K562 (cell line): ENCODE measurements around the gene ZFP36. TPM values are rescaled to one million over a fixed set of nuclear protein-coding genes. Genes with fewer than 3 reads are reported as not detected.

Experiments used
- CBX5 ChIP-seq: IDR thresholded peaks from 2 replicates; pipeline ENCODE4 v1.6.1; 2014; ENCODE audit warnings: low read depth, borderline replicate concordance
- CEBPG ChIP-seq, 3 experiments: fragments of 200-800 bp in 1 of 3; sonication (Bioruptor generic) in 1 of 3; sonication (generic) in 1 of 3; formaldehyde crosslinking in 1 of 3; IDR thresholded peaks in 2 of 3; conservative IDR thresholded peaks in 1 of 3; 2 replicates each; pipeline versions ENCODE4 v1.6.1 to v1.8.0; 2016 to 2022; ENCODE audit warnings: missing compliant biosample characterization in 2 of 3, missing genetic modification characterization in 2 of 3, mild to moderate bottlenecking in 1 of 3, missing genetic modification reagents in 1 of 3
- COPS2 ChIP-seq: fragments of 450-650 bp; conservative IDR thresholded peaks from 2 replicates; pipeline ENCODE4 v1.6.1; 2016; ENCODE audit warnings: mild to moderate bottlenecking, moderate library complexity
- KLF10 ChIP-seq: fragments of 250-450 bp; sonication (Bioruptor Pico); IDR thresholded peaks from 2 replicates; pipeline ENCODE4 v1.6.1; 2021; ENCODE audit warnings: matching md5 sums
- RAD21 ChIP-seq, 2 experiments: fragments of 250-450 bp in 1 of 2; fragments of 450-650 bp in 1 of 2; sonication (Bioruptor Pico) in 1 of 2; formaldehyde crosslinking in 1 of 2; IDR thresholded peaks in 1 of 2; conservative IDR thresholded peaks in 1 of 2; 2 replicates each; pipeline versions ENCODE4 v1.4.0 to v1.8.0; 2020 to 2022; ENCODE audit warnings: mild to moderate bottlenecking in 2 of 2, moderate library complexity in 1 of 2
- RBFOX2 ChIP-seq: fragments of 200-400 bp; formaldehyde crosslinking; IDR thresholded peaks from 2 replicates; pipeline ENCODE4 v1.6.1; 2017; ENCODE audit warnings: low read depth, mild to moderate bottlenecking, low read length, moderate library complexity
- YY1 ChIP-seq, 3 experiments: IDR thresholded peaks; 2 replicates each; pipeline ENCODE4 v1.6.1; 2011; ENCODE audit warnings: low read length in 2 of 3, mild to moderate bottlenecking in 2 of 3, moderate library complexity in 2 of 3, borderline replicate concordance in 1 of 3, control low read depth in 1 of 3, low read depth in 1 of 3; ENCODE audit not compliant: insufficient read depth in 3 of 3, insufficient replicate concordance in 2 of 3, control insufficient read depth in 1 of 3, insufficient read length in 1 of 3; ENCODE audit errors: extremely low read depth in 1 of 3
- ZBTB7A ChIP-seq: IDR thresholded peaks from 2 replicates; pipeline ENCODE4 v1.6.1; 2011; ENCODE audit warnings: low read depth, mild to moderate bottlenecking, low read length, moderate library complexity, borderline replicate concordance; ENCODE audit not compliant: control insufficient read depth
- ZKSCAN1 ChIP-seq: fragments of 150-350 bp; IDR thresholded peaks from 2 replicates; pipeline ENCODE4 v1.6.1; 2016; ENCODE audit warnings: low read depth, low read length
- ZNF133 ChIP-seq: fragments of 250-450 bp; sonication (Bioruptor Pico); IDR thresholded peaks from 2 replicates; pipeline ENCODE4 v1.4.0; 2020; ENCODE audit warnings: mild to moderate bottlenecking
- ZNF174 ChIP-seq: fragments of 250-450 bp; sonication (Bioruptor Pico); IDR thresholded peaks from 2 replicates; pipeline ENCODE4 v1.4.0; 2020; ENCODE audit warnings: mild to moderate bottlenecking
- ZNF253 ChIP-seq: fragments of 250-450 bp; sonication (Bioruptor Pico); conservative IDR thresholded peaks from 2 replicates; pipeline ENCODE4 v1.6.1; 2021; ENCODE audit warnings: mild to moderate bottlenecking
- ZNF263 ChIP-seq: sonication (generic); formaldehyde crosslinking; IDR thresholded peaks from 2 replicates; pipeline ENCODE4 v1.8.0; 2022; ENCODE audit warnings: mild to moderate bottlenecking, missing genetic modification reagents, borderline replicate concordance
- ZNF431 ChIP-seq: sonication (generic); formaldehyde crosslinking; IDR thresholded peaks from 2 replicates; pipeline ENCODE4 v1.8.0; 2022; ENCODE audit warnings: mild to moderate bottlenecking, missing genetic modification reagents
- polyA plus RNA-seq, 8 experiments: library from polyadenylated mRNA; depleted of rRNA in 4 of 8; stranded (reverse) in 5 of 8; unstranded in 3 of 8; fragments of >200 nt; fragmentation: Nextera tagmentation in 2 of 8; fragmentation: Illumina TruSeq in 1 of 8; extraction: Ambion mirVana in 2 of 8; extraction: Trizol in 1 of 8; gene quantifications; 2 replicates each; pipeline versions ENCODE4 v1.2.1 to v1.2.3, GENCODE V29; 2011 to 2014; ENCODE audit warnings: inconsistent platforms in 1 of 8, missing spikeins in 1 of 8
- total RNA-seq, 7 experiments: library from RNA; depleted of rRNA in 6 of 7; stranded (reverse); fragments of >200 nt in 6 of 7; fragmentation: Illumina TruSeq in 2 of 7; extraction: Trizol in 2 of 7; gene quantifications; 2 replicates each; pipeline versions ENCODE4 v1.2.1 to v1.2.3, GENCODE V29; 2011 to 2021; ENCODE audit warnings: low replicate concordance in 1 of 7
- TF ChIP-seq, protein P1 (sequence below), 2 experiments: fragments of 450-650 bp; formaldehyde crosslinking in 1 of 2; IDR thresholded peaks; 2 replicates each; pipeline versions ENCODE4 v1.4.0 to v1.6.1; 2014 to 2020; ENCODE audit warnings: mild to moderate bottlenecking in 2 of 2, borderline replicate concordance in 1 of 2, low read depth in 1 of 2
- TF ChIP-seq, protein P2 (sequence below): sonication (generic); formaldehyde crosslinking; IDR thresholded peaks from 2 replicates; pipeline ENCODE4 v1.8.0; 2022; ENCODE audit warnings: mild to moderate bottlenecking, missing genetic modification reagents
- TF ChIP-seq, protein P3 (sequence below): sonication (generic); formaldehyde crosslinking; IDR thresholded peaks from 2 replicates; pipeline ENCODE4 v1.8.1; 2023; ENCODE audit warnings: mild to moderate bottlenecking, missing genetic modification reagents

The ZFP36 gene
- total and polyA plus RNA-seq, 9 of the 15 experiments (the other 6 are each of a cell fraction or from before 2014, with no cell fraction given), result 1.0 to 20.1 (median 3.5) TPM

GRCh38 chr19:39411832-39412099, 5.1 kb downstream of the ZFP36 start (continued):
- TF ChIP-seq ZNF431 (CRISPR knock-in tag) (peak; percentile 15; the same call in 1 of the 2 replicates), ZNF253 (CRISPR knock-in tag) (no peak), ZNF263 (CRISPR knock-in tag) (no peak), ZNF133 (no peak), KLF10 (no peak), CBX5 (no peak), YY1 (IDR thresholded peaks at IDR 0.05; ENCODE audit: borderline replicate concordance in 1 of 3, control insufficient read depth in 1 of 3, extremely low read depth in 1 of 3, insufficient read depth in 3 of 3, insufficient read length in 1 of 3, insufficient replicate concordance in 2 of 3, low read depth in 1 of 3, low read length in 2 of 3) (peak in 1 of 3 experiments; percentile 2), COPS2 (no peak), ZBTB7A (no peak), CEBPG (CRISPR knock-in tag; IDR thresholded peaks at IDR 0.05) (no peak), CEBPG (tag; conservative IDR thresholded peaks at IDR 0.05 in 1 of 2, IDR thresholded peaks at IDR 0.05 in 1 of 2) (no peak), RAD21 (CRISPR knock-in tag; conservative IDR thresholded peaks at IDR 0.05 in 1 of 2, IDR thresholded peaks at IDR 0.05 in 1 of 2) (peak; percentile 99), RBFOX2 (no peak), ZNF174 (no peak), ZKSCAN1 (no peak)
- TF ChIP-seq, protein P1, sequence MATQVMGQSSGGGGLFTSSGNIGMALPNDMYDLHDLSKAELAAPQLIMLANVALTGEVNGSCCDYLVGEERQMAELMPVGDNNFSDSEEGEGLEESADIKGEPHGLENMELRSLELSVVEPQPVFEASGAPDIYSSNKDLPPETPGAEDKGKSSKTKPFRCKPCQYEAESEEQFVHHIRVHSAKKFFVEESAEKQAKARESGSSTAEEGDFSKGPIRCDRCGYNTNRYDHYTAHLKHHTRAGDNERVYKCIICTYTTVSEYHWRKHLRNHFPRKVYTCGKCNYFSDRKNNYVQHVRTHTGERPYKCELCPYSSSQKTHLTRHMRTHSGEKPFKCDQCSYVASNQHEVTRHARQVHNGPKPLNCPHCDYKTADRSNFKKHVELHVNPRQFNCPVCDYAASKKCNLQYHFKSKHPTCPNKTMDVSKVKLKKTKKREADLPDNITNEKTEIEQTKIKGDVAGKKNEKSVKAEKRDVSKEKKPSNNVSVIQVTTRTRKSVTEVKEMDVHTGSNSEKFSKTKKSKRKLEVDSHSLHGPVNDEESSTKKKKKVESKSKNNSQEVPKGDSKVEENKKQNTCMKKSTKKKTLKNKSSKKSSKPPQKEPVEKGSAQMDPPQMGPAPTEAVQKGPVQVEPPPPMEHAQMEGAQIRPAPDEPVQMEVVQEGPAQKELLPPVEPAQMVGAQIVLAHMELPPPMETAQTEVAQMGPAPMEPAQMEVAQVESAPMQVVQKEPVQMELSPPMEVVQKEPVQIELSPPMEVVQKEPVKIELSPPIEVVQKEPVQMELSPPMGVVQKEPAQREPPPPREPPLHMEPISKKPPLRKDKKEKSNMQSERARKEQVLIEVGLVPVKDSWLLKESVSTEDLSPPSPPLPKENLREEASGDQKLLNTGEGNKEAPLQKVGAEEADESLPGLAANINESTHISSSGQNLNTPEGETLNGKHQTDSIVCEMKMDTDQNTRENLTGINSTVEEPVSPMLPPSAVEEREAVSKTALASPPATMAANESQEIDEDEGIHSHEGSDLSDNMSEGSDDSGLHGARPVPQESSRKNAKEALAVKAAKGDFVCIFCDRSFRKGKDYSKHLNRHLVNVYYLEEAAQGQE (IDR thresholded peaks at IDR 0.05; ENCODE audit: borderline replicate concordance), result peak; percentile 94
- TF ChIP-seq, protein P1 (CRISPR knock-in tag; IDR thresholded peaks at IDR 0.05; ENCODE audit: low read depth), result no peak
- TF ChIP-seq, protein P2, sequence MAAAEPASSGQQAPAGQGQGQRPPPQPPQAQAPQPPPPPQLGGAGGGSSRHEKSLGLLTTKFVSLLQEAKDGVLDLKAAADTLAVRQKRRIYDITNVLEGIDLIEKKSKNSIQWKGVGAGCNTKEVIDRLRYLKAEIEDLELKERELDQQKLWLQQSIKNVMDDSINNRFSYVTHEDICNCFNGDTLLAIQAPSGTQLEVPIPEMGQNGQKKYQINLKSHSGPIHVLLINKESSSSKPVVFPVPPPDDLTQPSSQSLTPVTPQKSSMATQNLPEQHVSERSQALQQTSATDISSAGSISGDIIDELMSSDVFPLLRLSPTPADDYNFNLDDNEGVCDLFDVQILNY (CRISPR knock-in tag), result 0 out of 2 replicates have a peak, but pooled peaks have one; percentile 19
- TF ChIP-seq, protein P3, sequence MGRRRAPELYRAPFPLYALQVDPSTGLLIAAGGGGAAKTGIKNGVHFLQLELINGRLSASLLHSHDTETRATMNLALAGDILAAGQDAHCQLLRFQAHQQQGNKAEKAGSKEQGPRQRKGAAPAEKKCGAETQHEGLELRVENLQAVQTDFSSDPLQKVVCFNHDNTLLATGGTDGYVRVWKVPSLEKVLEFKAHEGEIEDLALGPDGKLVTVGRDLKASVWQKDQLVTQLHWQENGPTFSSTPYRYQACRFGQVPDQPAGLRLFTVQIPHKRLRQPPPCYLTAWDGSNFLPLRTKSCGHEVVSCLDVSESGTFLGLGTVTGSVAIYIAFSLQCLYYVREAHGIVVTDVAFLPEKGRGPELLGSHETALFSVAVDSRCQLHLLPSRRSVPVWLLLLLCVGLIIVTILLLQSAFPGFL (CRISPR knock-in tag), result peak; percentile 85; the same call in 1 of the 2 replicates
